Aorta (tissue), 5 donors: ENCODE measurements around the gene AICDA. TPM values are rescaled to one million over a fixed set of nuclear protein-coding genes. Genes with fewer than 3 reads are reported as not detected.

Experiments used
- ATAC-seq: fragments of 200-7000 bp; cut with Tn5 transposase; one replicate; pipeline ENCODE4 v1.9.1; 2022; ENCODE audit warnings: moderate library complexity; ENCODE audit not compliant: low FRiP score
- DNase-seq, 2 donors: peaks; one replicate each; pipeline ENCODE4 v3.0.0-alpha.2; 2020
- H3K27ac ChIP-seq, 2 donors: one replicate each; pipeline ENCODE4 v1.5.1; 2013; ENCODE audit warnings: low read length in 2 of 2, mild to moderate bottlenecking in 2 of 2, moderate library complexity in 2 of 2, control low read depth in 1 of 2, inconsistent platforms in 1 of 2, low read depth in 1 of 2
- H3K27me3 ChIP-seq, 2 donors: one replicate each; pipeline ENCODE4 v1.6.1; 2013; ENCODE audit warnings: control low read depth in 1 of 2, low read length in 1 of 2, mild to moderate bottlenecking in 1 of 2, moderate library complexity in 1 of 2; ENCODE audit not compliant: insufficient read depth in 2 of 2, control insufficient read depth in 1 of 2
- H3K36me3 ChIP-seq, 2 donors: one replicate each; pipeline ENCODE4 v1.6.1; 2013; ENCODE audit warnings: control low read depth in 1 of 2, low read length in 1 of 2, mild to moderate bottlenecking in 1 of 2; ENCODE audit not compliant: insufficient read depth in 2 of 2, control insufficient read depth in 1 of 2
- H3K4me1 ChIP-seq, 2 donors: one replicate each; pipeline ENCODE4 v1.6.1; 2013; ENCODE audit warnings: low read length in 2 of 2, control low read depth in 1 of 2, mild to moderate bottlenecking in 1 of 2, moderate library complexity in 1 of 2; ENCODE audit not compliant: insufficient read depth in 2 of 2, control insufficient read depth in 1 of 2
- H3K4me3 ChIP-seq, 2 donors: one replicate each; pipeline ENCODE4 v1.5.1; 2013; ENCODE audit warnings: low read length in 2 of 2, control low read depth in 1 of 2, mild to moderate bottlenecking in 1 of 2
- H3K9me3 ChIP-seq: one replicate; pipeline ENCODE4 v1.6.1; 2013; ENCODE audit warnings: mild to moderate bottlenecking, low read length; ENCODE audit not compliant: control insufficient read depth
- WGBS, 2 donors: extraction: QIAGEN DNeasy Blood & Tissue Kit; methylation state at CpG; one replicate each; pipeline ENCODE4 v1.1.7; 2013; 5-methylcytosine and 5-hydroxymethylcytosine counted together
- intact Hi-C, 2 donors: fragments of 100-400 bp; cut with DNase I; formaldehyde crosslinking; loops; one replicate each; pipeline versions ENCODE4 v1.14.2 to v1.15.0; 2022
- polyA plus RNA-seq, 2 donors: library from polyadenylated mRNA; stranded (reverse); fragments of 200-250 nt; gene quantifications; one replicate each; pipeline ENCODE4 v1.2.3, GENCODE V29; 2013
- total RNA-seq, 2 donors: library from RNA; stranded (reverse); fragmentation: NEBNext Ultra II Directional; extraction: Animal tissue kit (Norgen Biotek cat#: 25700); gene quantifications; one replicate each; pipeline ENCODE4 v1.2.1, GENCODE V29; 2021
- donor health status: healthy with polysubstance abuse.
- donor health status: Bipolar disorder and iron deficiency.
- donor health status: DM: no; HTN: no; CAD: no.
- donor health status: DM: no; HTN: no; CAD: no.
- donor health status: DM: yes; HTN: yes; CAD: no.

Gene AICDA
- total and polyA plus RNA-seq, 4 donors: 0.23 to 1.1 (median 0.39) TPM; not detected in 1

- 65 to 67% methylated on average over 11 of the region's 11 CpGs for WGBS, 2 donors
- H3K9me3 ChIP-seq: no peaks in the 10 kb centered on the region
- no peak overlapping the region for H3K27ac ChIP-seq
- no peaks in the 10 kb centered on the region for H3K27me3 ChIP-seq
- ATAC-seq: no peak
- no peaks in the 10 kb centered on the region for H3K4me1 ChIP-seq
- H3K36me3 ChIP-seq: no peaks in the 10 kb centered on the region
- H3K4me3 ChIP-seq: no peak overlapping the region
- DNase-seq: no peak
- intact Hi-C loops: no loop called here
These were observed 53.0 kb downstream of the AICDA start for GRCh38 chr12:8559676-8560075.

GRCh38 chr12:8556531-8557097 is 56.0 kb downstream of the AICDA start:
- intact Hi-C loops: no loop called here
- no peaks in the 10 kb centered on the region for H3K9me3 ChIP-seq
- 77 to 81% methylated on average over 2 of the region's 2 CpGs for WGBS, 2 donors
- DNase-seq (no peak), ATAC-seq (no peak)
- no peak overlapping the region for H3K4me3 ChIP-seq
- no peaks in the 10 kb centered on the region for H3K4me1 ChIP-seq
- no peaks in the 10 kb centered on the region for H3K36me3 ChIP-seq
- H3K27ac ChIP-seq: no peak overlapping the region
- peaks cover 0 to 1% of the 10 kb centered on the region in 2 donors for H3K27me3 ChIP-seq

GRCh38 chr12:8554451-8555195 is 58.0 kb downstream of the AICDA start:
- no peak for DNase-seq
- H3K27me3 ChIP-seq: peaks cover 0 to 1% of the 10 kb centered on the region in 2 donors
- no peak overlapping the region for H3K27ac ChIP-seq
- H3K4me1 ChIP-seq: no peaks in the 10 kb centered on the region
- no peak overlapping the region for H3K4me3 ChIP-seq
- intact Hi-C loops: no loop called here
- H3K36me3 ChIP-seq: no peaks in the 10 kb centered on the region
- no peaks in the 10 kb centered on the region for H3K9me3 ChIP-seq
- no peak for ATAC-seq
- WGBS, 2 donors: 84 to 85% methylated on average over 5 of the region's 5 CpGs

- ATAC-seq (no peak), DNase-seq (no peak)
- WGBS, 2 donors: 54 to 63% methylated on average over 6 of the region's 6 CpGs
- H3K36me3 ChIP-seq: no peaks in the 10 kb centered on the region
- no peak overlapping the region for H3K27ac ChIP-seq
- H3K4me3 ChIP-seq: no peak overlapping the region
- no peaks in the 10 kb centered on the region for H3K9me3 ChIP-seq
- peaks cover 0 to 1% of the 10 kb centered on the region in 2 donors for H3K27me3 ChIP-seq
- intact Hi-C loops: no loop called here
- no peaks in the 10 kb centered on the region for H3K4me1 ChIP-seq
These were observed 59.5 kb downstream of the AICDA start for GRCh38 chr12:8553088-8553627.

Other genes with a start within 250 kb of the AICDA start
- not detected for gene CLEC6A, start 156.9 kb downstream of the AICDA start, total RNA-seq
- not detected for gene CLEC6A, start 156.9 kb downstream of the AICDA start, polyA plus RNA-seq
- 1 to 10 TPM; 1.4 to 2.0 TPM for gene CLEC4D, start 99.4 kb downstream of the AICDA start, total RNA-seq
- gene CLEC4D, start 99.4 kb downstream of the AICDA start, polyA plus RNA-seq: under 1 TPM in 1 of 2 donors, not detected in 1; 0.10 TPM
- gene CLEC4E, start 72.0 kb downstream of the AICDA start, total RNA-seq: 1 to 10 TPM; 4.2 to 5.6 TPM
- gene CLEC4E, start 72.0 kb downstream of the AICDA start, polyA plus RNA-seq: 1 to 10 TPM in 1 of 2 donors, under 1 TPM in 1; 0.74 to 7.9 TPM
- gene MFAP5, start 50.0 kb upstream of the AICDA start, total RNA-seq: 100 to 1,000 TPM in 1 of 2 donors, 10 to 100 TPM in 1; 59.7 to 470 TPM
- 10 to 100 TPM in 1 of 2 donors, under 1 TPM in 1; 0.67 to 11.8 TPM for gene MFAP5, start 50.0 kb upstream of the AICDA start, polyA plus RNA-seq
- 100 to 1,000 TPM in 1 of 2 donors, 10 to 100 TPM in 1; 76.2 to 100 TPM for gene RIMKLB, start 85.1 kb upstream of the AICDA start, total RNA-seq
- 100 to 1,000 TPM in 1 of 2 donors, 10 to 100 TPM in 1; 42.6 to 117 TPM for gene RIMKLB, start 85.1 kb upstream of the AICDA start, polyA plus RNA-seq
- under 1 TPM; 0.06 to 0.27 TPM for gene A2ML1, start 209.8 kb upstream of the AICDA start, total RNA-seq
- gene A2ML1, start 209.8 kb upstream of the AICDA start, polyA plus RNA-seq: under 1 TPM; 0.15 to 0.63 TPM